HCT116 (cell line): Measurements from ENCODE around the gene POMT2. TPM values are rescaled to one million over a fixed set of nuclear protein-coding genes. Genes with fewer than 3 reads are reported as not detected.

Source experiments
- ATAC-seq: fragments of 200-7000 bp; cut with Tn5 transposase; 2 replicates; pipeline ENCODE4 v1.9.1; 2020; ENCODE audit warnings: mild to moderate bottlenecking, moderate library complexity
- BruUV-seq: library from RNA; stranded (reverse); fragments of 400-500 nt; replicated peaks from 2 replicates; lab custom pipeline; 2021; lab: Mats Ljungman, UMichigan
- CTCF ChIA-PET: fragments of 300-600 bp; sonication (Branson Sonifier 250); formaldehyde crosslinking; loops from one replicate; lab custom pipeline; 2021; ENCODE audit warnings: antibody characterized with exemption; lab: Charles Lee
- POLR2A ChIA-PET: fragments of 300-600, 350-600 bp; sonication (Branson Sonifier 250); formaldehyde crosslinking; loops from one replicate; lab custom pipeline; 2021; ENCODE audit warnings: antibody characterized with exemption; lab: Charles Lee
- RAD21 ChIA-PET, 2 experiments: fragments of 300-600 bp; sonication (Branson Sonifier 250); formaldehyde crosslinking; loops; one replicate each; lab custom pipeline; 2023; ENCODE audit warnings: low total read pairs in 2 of 2; ENCODE audit not compliant: uncharacterized antibody in 2 of 2, unreplicated experiment in 2 of 2, low non-redundant PET in 1 of 2; lab: Charles Lee
- DNase-seq: peaks from one replicate; pipeline ENCODE4 v3.0.0-alpha.2; 2010; ENCODE audit warnings: low read depth, low spot score
- H2AFZ ChIP-seq: fragments of 200-600 bp; shearing (Covaris generic), sonication (generic); 2 replicates; pipeline ENCODE4 v1.6.1; 2017; ENCODE audit warnings: low read depth, mixed run types, mixed read lengths, antibody characterized with exemption, low read length; ENCODE audit not compliant: poor library complexity, severe bottlenecking
- H3K27ac ChIP-seq: 2 replicates; pipeline ENCODE4 v1.5.1; 2012; ENCODE audit warnings: low read depth, low read length
- H3K27me3 ChIP-seq: fragments of 200-600 bp; sonication (generic); 2 replicates; pipeline ENCODE4 v1.6.1; 2016; ENCODE audit warnings: mixed run types, low read length, mixed read lengths; ENCODE audit not compliant: insufficient read depth
- H3K36me3 ChIP-seq, 2 experiments: fragments of 200-500 bp in 1 of 2; fragments of 200-600 bp in 1 of 2; sonication (Bioruptor generic) in 1 of 2; sonication (generic) in 1 of 2; 2 replicates each; pipeline versions ENCODE4 v1.5.1 to v1.6.1; 2014 to 2016; ENCODE audit warnings: low read length in 2 of 2, inconsistent platforms in 1 of 2, mixed read lengths in 1 of 2, mixed run types in 1 of 2; ENCODE audit not compliant: insufficient read depth in 2 of 2, control insufficient read depth in 1 of 2
- H3K4me1 ChIP-seq, 2 experiments: fragments of 200-600 bp in 1 of 2; sonication (generic) in 1 of 2; 2 replicates each; pipeline versions ENCODE4 v1.5.1 to v1.6.1; 2012 to 2017; ENCODE audit warnings: low read length in 2 of 2, inconsistent platforms in 1 of 2, mild to moderate bottlenecking in 1 of 2, mixed read lengths in 1 of 2, mixed run types in 1 of 2, moderate library complexity in 1 of 2; ENCODE audit not compliant: insufficient read depth in 2 of 2, control insufficient read depth in 1 of 2
- H3K4me2 ChIP-seq: fragments of 200-600 bp; sonication (generic); 2 replicates; pipeline ENCODE4 v1.6.1; 2017; ENCODE audit warnings: mixed run types, low read length, mixed read lengths
- H3K4me3 ChIP-seq, 2 experiments: fragments of 200-600 bp in 1 of 2; sonication (generic) in 1 of 2; replicated peaks in 1 of 2; 2 replicates each; pipeline ENCODE4 v1.5.1; 2011 to 2016; ENCODE audit warnings: low read length in 2 of 2, control low read depth in 1 of 2, low read depth in 1 of 2, mild to moderate bottlenecking in 1 of 2, mixed read lengths in 1 of 2, mixed run types in 1 of 2
- H3K79me2 ChIP-seq: fragments of 200-600 bp; sonication (generic); 2 replicates; pipeline ENCODE4 v1.6.1; 2017; ENCODE audit warnings: mild to moderate bottlenecking, mixed run types, low read length, moderate library complexity, mixed read lengths; ENCODE audit not compliant: insufficient read depth
- H3K9ac ChIP-seq: fragments of 200-600 bp; sonication (generic); 2 replicates; pipeline ENCODE4 v1.6.1; 2016; ENCODE audit warnings: low read length, mixed read lengths
- H3K9me2 ChIP-seq: fragments of 200-600 bp; sonication (generic), shearing (Covaris generic); 2 replicates; pipeline ENCODE4 v1.6.1; 2017; ENCODE audit warnings: mixed run types, mild to moderate bottlenecking, moderate library complexity; ENCODE audit not compliant: insufficient read depth
- H3K9me3 ChIP-seq, 2 experiments: fragments of 200-500 bp in 1 of 2; fragments of 200-600 bp in 1 of 2; sonication (Bioruptor generic) in 1 of 2; sonication (generic) in 1 of 2; 2 replicates each; pipeline ENCODE4 v1.6.1; 2014 to 2017; ENCODE audit warnings: low read length in 2 of 2, mixed read lengths in 2 of 2, inconsistent platforms in 1 of 2, low read depth in 1 of 2, mild to moderate bottlenecking in 1 of 2, mixed run types in 1 of 2, moderate library complexity in 1 of 2; ENCODE audit not compliant: control insufficient read depth in 1 of 2, insufficient read depth in 1 of 2
- H4K20me1 ChIP-seq: fragments of 200-600 bp; sonication (generic), shearing (Covaris generic); 2 replicates; pipeline ENCODE4 v1.6.1; 2017; ENCODE audit warnings: mixed run types, mild to moderate bottlenecking, moderate library complexity; ENCODE audit not compliant: insufficient read depth
- ATF3 ChIP-seq: IDR thresholded peaks from 2 replicates; pipeline ENCODE4 v1.6.1; 2012
- CEBPB ChIP-seq: IDR thresholded peaks from 2 replicates; pipeline ENCODE4 v1.6.1; 2012; ENCODE audit warnings: low read depth
- EGR1 ChIP-seq: IDR thresholded peaks from 2 replicates; pipeline ENCODE4 v1.6.1; 2012; ENCODE audit warnings: low read depth
- EZH2phosphoT487 ChIP-seq: fragments of 200-600 bp; IDR thresholded peaks from 2 replicates; pipeline ENCODE4 v1.6.1; 2018; ENCODE audit warnings: antibody characterized with exemption, borderline replicate concordance
- FOSL1 ChIP-seq: IDR thresholded peaks from 2 replicates; pipeline ENCODE4 v1.6.1; 2012; ENCODE audit warnings: low read depth
- JUND ChIP-seq: IDR thresholded peaks from 2 replicates; pipeline ENCODE4 v1.6.1; 2012
- MAX ChIP-seq: IDR thresholded peaks from 2 replicates; pipeline ENCODE4 v1.6.1; 2012
- RAD21 ChIP-seq: IDR thresholded peaks from 2 replicates; pipeline ENCODE4 v1.6.1; 2012; ENCODE audit warnings: low read depth, mild to moderate bottlenecking
- ZFX ChIP-seq: fragments of 450-650 bp; IDR thresholded peaks from 2 replicates; pipeline ENCODE4 v1.6.1; 2017
- intact Hi-C: fragments of 100-400 bp; cut with micrococcal nuclease; formaldehyde crosslinking; loops from 2 replicates; pipeline ENCODE4 v1.10.0; 2022
- total RNA-seq: library from RNA; stranded (reverse); gene quantifications from one replicate; pipeline ENCODE4 v1.2.1, GENCODE V29; 2021; ENCODE audit not compliant: unreplicated experiment
- TF ChIP-seq, protein P1 (sequence below): IDR thresholded peaks from 2 replicates; pipeline ENCODE4 v1.6.1; 2011; ENCODE audit warnings: mild to moderate bottlenecking, low read length, moderate library complexity; ENCODE audit not compliant: insufficient replicate concordance; ENCODE audit errors: extremely low read depth

POMT2 gene
- total RNA-seq, 1 experiment from 2014 or later = 30.2 TPM

DNA sequence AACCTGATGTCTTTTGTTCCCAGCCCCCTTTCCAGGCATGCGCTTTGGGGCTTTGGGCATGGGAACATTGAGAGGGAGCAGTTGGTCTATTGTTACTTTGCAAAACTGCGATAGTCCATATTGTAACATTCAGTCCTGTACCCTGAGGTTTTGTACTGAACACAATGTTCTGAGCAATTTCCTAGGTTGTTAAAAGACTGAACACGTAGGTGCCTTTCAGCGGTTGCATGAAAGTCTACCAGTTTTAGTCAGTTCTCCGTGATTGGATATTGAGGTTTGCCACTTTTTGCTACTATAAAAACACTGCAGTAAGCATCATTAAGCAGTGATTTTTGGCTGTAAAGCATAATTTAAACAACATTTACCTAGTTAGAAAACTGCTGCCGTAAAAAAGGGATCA is 69.8 kb downstream of the POMT2 start:
- no peak overlapping the region for H3K27ac ChIP-seq
- no peak overlapping the region for H3K4me3 ChIP-seq
- H3K4me2 ChIP-seq = no peak overlapping the region
- H3K27me3 ChIP-seq = no peaks in the 10 kb centered on the region
- no peak for TF ChIP-seq EZH2phosphoT487
- TF ChIP-seq, protein P1, sequence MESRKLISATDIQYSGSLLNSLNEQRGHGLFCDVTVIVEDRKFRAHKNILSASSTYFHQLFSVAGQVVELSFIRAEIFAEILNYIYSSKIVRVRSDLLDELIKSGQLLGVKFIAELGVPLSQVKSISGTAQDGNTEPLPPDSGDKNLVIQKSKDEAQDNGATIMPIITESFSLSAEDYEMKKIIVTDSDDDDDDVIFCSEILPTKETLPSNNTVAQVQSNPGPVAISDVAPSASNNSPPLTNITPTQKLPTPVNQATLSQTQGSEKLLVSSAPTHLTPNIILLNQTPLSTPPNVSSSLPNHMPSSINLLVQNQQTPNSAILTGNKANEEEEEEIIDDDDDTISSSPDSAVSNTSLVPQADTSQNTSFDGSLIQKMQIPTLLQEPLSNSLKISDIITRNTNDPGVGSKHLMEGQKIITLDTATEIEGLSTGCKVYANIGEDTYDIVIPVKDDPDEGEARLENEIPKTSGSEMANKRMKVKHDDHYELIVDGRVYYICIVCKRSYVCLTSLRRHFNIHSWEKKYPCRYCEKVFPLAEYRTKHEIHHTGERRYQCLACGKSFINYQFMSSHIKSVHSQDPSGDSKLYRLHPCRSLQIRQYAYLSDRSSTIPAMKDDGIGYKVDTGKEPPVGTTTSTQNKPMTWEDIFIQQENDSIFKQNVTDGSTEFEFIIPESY = no peak
- TF ChIP-seq CEBPB = no peak
- no peak for TF ChIP-seq RAD21
- no peak for TF ChIP-seq JUND
- TF ChIP-seq EGR1 = no peak
- no peak for TF ChIP-seq ZFX
- DNase-seq (no peak), ATAC-seq (no peak)
- H2AFZ ChIP-seq = no peak overlapping the region
- no peaks in the 10 kb centered on the region for H3K9me2 ChIP-seq
- ChIA-PET CTCF (no interaction called here), POLR2A (no interaction called here), RAD21 (no interaction called here)
- intact Hi-C loops = no loop called here
- H3K4me1 ChIP-seq = no peaks in the 10 kb centered on the region
- no peaks in the 10 kb centered on the region for H3K79me2 ChIP-seq
- no peak overlapping the region for H3K9ac ChIP-seq
- no peaks in the 10 kb centered on the region for H3K9me3 ChIP-seq
- no TSS peak for BruUV-seq
- no peaks in the 10 kb centered on the region for H3K36me3 ChIP-seq
- no peaks in the 10 kb centered on the region for H4K20me1 ChIP-seq

DNA sequence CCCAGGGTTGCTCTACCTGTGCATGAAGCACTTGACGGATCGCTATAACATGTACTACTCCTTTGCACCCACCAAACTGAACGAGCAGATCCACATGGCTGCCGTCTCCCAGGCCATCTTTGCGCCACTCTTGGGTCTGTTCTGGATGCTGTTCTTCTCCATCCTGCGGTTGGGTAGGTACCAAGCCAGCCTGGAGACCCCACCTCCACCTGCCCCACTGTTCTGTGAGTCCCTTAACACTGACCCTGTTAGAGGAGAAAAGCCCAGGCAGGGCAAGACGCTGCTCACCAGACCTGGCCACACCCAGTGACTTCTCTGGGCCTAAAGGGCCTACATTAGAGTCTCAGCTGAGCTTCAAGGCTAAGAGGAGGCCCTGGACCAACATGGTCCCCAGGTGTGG is 71.4 kb downstream of the POMT2 start:
- H3K36me3 ChIP-seq = no peaks in the 10 kb centered on the region
- no peak overlapping the region for H3K27ac ChIP-seq
- TF ChIP-seq EGR1 (no peak), FOSL1 (no peak), ATF3 (no peak), MAX (no peak)
- TF ChIP-seq, all 23 proteins: peak for 0
- H2AFZ ChIP-seq = no peak overlapping the region
- no peak overlapping the region for H3K9ac ChIP-seq
- DNase-seq (no peak), ATAC-seq (no peak)
- no peaks in the 10 kb centered on the region for H3K4me1 ChIP-seq
- no peak overlapping the region for H3K4me3 ChIP-seq
- RAD21 ChIA-PET = no interaction called here
- CTCF ChIA-PET = no interaction called here
- H3K4me2 ChIP-seq = no peak overlapping the region
- H3K9me2 ChIP-seq = no peaks in the 10 kb centered on the region
- intact Hi-C loops = no loop called here
- no peaks in the 10 kb centered on the region for H4K20me1 ChIP-seq
- POLR2A ChIA-PET = no interaction called here
- no peaks in the 10 kb centered on the region for H3K79me2 ChIP-seq
- BruUV-seq = no TSS peak
- H3K27me3 ChIP-seq = no peaks in the 10 kb centered on the region
- H3K9me3 ChIP-seq = no peaks in the 10 kb centered on the region
